ENCODE data around the gene SLC38A4. TPM values are rescaled to one million over a fixed set of nuclear protein-coding genes. Genes with fewer than 3 reads are reported as not detected.

Gene SLC38A4
- total and polyA plus RNA-seq, 2 experiments from 2014 or later = 6.2 to 12.5 TPM

- TF ChIP-seq, protein P1, sequence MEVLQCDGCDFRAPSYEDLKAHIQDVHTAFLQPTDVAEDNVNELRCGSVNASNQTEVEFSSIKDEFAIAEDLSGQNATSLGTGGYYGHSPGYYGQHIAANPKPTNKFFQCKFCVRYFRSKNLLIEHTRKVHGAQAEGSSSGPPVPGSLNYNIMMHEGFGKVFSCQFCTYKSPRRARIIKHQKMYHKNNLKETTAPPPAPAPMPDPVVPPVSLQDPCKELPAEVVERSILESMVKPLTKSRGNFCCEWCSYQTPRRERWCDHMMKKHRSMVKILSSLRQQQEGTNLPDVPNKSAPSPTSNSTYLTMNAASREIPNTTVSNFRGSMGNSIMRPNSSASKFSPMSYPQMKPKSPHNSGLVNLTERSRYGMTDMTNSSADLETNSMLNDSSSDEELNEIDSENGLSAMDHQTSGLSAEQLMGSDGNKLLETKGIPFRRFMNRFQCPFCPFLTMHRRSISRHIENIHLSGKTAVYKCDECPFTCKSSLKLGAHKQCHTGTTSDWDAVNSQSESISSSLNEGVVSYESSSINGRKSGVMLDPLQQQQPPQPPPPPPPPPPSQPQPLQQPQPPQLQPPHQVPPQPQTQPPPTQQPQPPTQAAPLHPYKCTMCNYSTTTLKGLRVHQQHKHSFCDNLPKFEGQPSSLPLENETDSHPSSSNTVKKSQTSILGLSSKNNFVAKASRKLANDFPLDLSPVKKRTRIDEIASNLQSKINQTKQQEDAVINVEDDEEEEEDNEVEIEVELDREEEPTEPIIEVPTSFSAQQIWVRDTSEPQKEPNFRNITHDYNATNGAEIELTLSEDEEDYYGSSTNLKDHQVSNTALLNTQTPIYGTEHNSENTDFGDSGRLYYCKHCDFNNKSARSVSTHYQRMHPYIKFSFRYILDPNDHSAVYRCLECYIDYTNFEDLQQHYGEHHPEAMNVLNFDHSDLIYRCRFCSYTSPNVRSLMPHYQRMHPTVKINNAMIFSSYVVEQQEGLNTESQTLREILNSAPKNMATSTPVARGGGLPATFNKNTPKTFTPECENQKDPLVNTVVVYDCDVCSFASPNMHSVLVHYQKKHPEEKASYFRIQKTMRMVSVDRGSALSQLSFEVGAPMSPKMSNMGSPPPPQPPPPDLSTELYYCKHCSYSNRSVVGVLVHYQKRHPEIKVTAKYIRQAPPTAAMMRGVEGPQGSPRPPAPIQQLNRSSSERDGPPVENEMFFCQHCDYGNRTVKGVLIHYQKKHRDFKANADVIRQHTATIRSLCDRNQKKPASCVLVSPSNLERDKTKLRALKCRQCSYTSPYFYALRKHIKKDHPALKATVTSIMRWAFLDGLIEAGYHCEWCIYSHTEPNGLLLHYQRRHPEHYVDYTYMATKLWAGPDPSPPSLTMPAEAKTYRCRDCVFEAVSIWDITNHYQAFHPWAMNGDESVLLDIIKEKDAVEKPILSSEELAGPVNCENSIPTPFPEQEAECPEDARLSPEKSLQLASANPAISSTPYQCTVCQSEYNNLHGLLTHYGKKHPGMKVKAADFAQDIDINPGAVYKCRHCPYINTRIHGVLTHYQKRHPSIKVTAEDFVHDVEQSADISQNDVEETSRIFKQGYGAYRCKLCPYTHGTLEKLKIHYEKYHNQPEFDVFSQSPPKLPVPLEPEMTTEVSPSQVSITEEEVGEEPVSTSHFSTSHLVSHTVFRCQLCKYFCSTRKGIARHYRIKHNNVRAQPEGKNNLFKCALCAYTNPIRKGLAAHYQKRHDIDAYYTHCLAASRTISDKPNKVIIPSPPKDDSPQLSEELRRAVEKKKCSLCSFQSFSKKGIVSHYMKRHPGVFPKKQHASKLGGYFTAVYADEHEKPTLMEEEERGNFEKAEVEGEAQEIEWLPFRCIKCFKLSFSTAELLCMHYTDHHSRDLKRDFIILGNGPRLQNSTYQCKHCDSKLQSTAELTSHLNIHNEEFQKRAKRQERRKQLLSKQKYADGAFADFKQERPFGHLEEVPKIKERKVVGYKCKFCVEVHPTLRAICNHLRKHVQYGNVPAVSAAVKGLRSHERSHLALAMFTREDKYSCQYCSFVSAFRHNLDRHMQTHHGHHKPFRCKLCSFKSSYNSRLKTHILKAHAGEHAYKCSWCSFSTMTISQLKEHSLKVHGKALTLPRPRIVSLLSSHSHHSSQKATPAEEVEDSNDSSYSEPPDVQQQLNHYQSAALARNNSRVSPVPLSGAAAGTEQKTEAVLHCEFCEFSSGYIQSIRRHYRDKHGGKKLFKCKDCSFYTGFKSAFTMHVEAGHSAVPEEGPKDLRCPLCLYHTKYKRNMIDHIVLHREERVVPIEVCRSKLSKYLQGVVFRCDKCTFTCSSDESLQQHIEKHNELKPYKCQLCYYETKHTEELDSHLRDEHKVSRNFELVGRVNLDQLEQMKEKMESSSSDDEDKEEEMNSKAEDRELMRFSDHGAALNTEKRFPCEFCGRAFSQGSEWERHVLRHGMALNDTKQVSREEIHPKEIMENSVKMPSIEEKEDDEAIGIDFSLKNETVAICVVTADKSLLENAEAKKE (CRISPR knock-in tag; IDR thresholded peaks at IDR 0.05) = no peak
- no peak for TF ChIP-seq EZH2phosphoT487 (IDR thresholded peaks at IDR 0.05; ENCODE audit: unreplicated experiment)
- no peak for TF ChIP-seq CREB1 (CRISPR knock-in tag; IDR thresholded peaks at IDR 0.05; ENCODE audit: low read depth)
These were observed 62.6 kb downstream of the SLC38A4 start (continued) for GRCh38 chr12:46763230-46763629.

- Histone ChIP-seq H3K4me2 (no peak overlapping the region), H3K27ac (ENCODE audit: low read depth) (no peak overlapping the region), H3K79me2 (replicated peaks; ENCODE audit: insufficient read depth) (no peaks in the 10 kb centered on the region), H3K4me1 (ENCODE audit: insufficient read depth) (no peaks in the 10 kb centered on the region), H3F3A (replicated peaks; ENCODE audit: low read depth) (no peaks in the 10 kb centered on the region), H3K27me3 (ENCODE audit: insufficient read depth) (no peaks in the 10 kb centered on the region), H3K36me3 (ENCODE audit: insufficient read depth) (no peaks in the 10 kb centered on the region), H3K4me3 (no peak overlapping the region), H4K20me1 (replicated peaks; ENCODE audit: insufficient read depth) (no peaks in the 10 kb centered on the region), H3K9me2 (ENCODE audit: insufficient read depth) (no peaks in the 10 kb centered on the region), H2AFZ (no peak overlapping the region)
- peaks cover 17% of the 10 kb centered on the region for H3K36me3 Mint-ChIP-seq (ENCODE audit: low read depth)
- no peaks in the 10 kb centered on the region for H3K4me1 Mint-ChIP-seq
- no peak overlapping the region for H3K27ac Mint-ChIP-seq
- ATAC-seq (no peak), DNase-seq (ENCODE audit: low spot score) (no peak)
- H3K27me3 Mint-ChIP-seq (ENCODE audit: insufficient read depth, low read depth, poor library complexity) = peaks cover 5% of the 10 kb centered on the region
- peaks cover 19% of the 10 kb centered on the region for H3K9me3 Mint-ChIP-seq
- H3K4me3 Mint-ChIP-seq = no peak overlapping the region
- TF ChIP-seq JUNB (IDR thresholded peaks at IDR 0.05; ENCODE audit: unreplicated experiment) (no peak), POLR2AphosphoS5 (IDR thresholded peaks at IDR 0.05; ENCODE audit: low read depth) (no peak), REST (IDR thresholded peaks at IDR 0.05; ENCODE audit: unreplicated experiment) (no peak)
- TF ChIP-seq, protein P1 (CRISPR knock-in tag; IDR thresholded peaks at IDR 0.05) = no peak
These were observed 71.2 kb downstream of the SLC38A4 start for GRCh38 chr12:46754550-46754949.
